ENCODE data around the gene ANAPC16. TPM values are rescaled to one million over a fixed set of nuclear protein-coding genes. Genes with fewer than 3 reads are reported as not detected.

Gene ANAPC16
- total and polyA plus RNA-seq, 2 donors (not counting 1 experiment from before 2014, with no cell fraction given), result 104 to 132 TPM

DNA sequence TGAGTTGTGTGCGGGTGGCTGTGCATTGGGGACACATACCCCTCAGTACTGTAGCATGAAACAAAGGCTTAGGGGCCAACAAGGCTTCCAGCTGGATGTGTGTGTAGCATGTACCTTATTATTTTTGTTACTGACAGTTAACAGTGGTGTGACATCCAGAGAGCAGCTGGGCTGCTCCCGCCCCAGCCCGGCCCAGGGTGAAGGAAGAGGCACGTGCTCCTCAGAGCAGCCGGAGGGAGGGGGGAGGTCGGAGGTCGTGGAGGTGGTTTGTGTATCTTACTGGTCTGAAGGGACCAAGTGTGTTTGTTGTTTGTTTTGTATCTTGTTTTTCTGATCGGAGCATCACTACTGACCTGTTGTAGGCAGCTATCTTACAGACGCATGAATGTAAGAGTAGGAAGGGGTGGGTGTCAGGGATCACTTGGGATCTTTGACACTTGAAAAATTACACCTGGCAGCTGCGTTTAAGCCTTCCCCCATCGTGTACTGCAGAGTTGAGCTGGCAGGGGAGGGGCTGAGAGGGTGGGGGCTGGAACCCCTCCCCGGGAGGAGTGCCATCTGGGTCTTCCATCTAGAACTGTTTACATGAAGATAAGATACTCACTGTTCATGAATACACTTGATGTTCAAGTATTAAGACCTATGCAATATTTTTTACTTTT lies 59.7 kb downstream of the ANAPC16 start:
- Mint-ChIP-seq H3K27me3 (no peaks in the 10 kb centered on the region), H3K4me1 (peaks cover 42% of the 10 kb centered on the region), H3K4me3 (peak overlapping the region; percentile 98), H3K9me3 (ENCODE audit: insufficient read depth) (no peaks in the 10 kb centered on the region), H3K27ac (peak overlapping the region; percentile 97)
- CTCF ChIA-PET, result interaction anchor here (0.6 to 5.5 kb wide), 34 partner anchors 8 to 226 kb away, joined by 3 to 132 read pairs (median 6); partner anchors contain the start of genes ANAPC16 and ASCC1
- Histone ChIP-seq H3K9me3 (ENCODE audit: control extremely low read depth in 1 of 3, control insufficient read depth in 2 of 3, insufficient read depth in 1 of 3, low read length in 2 of 3) (no peaks in the 10 kb centered on the region), H3K4me1 (ENCODE audit: control insufficient read depth in 2 of 2, insufficient read depth in 2 of 2, low read length in 2 of 2) (peaks cover 22 to 33% of the 10 kb centered on the region in 2 donors), H3K4me3 (ENCODE audit: control extremely low read depth in 1 of 5, extremely low read depth in 1 of 5, insufficient read depth in 1 of 5, low read depth in 2 of 5, low read length in 4 of 5) (peak overlapping the region; percentile 91 to 99 (median 98)), H3K4me2 (replicated peaks; ENCODE audit: low read depth, low read length, poor library complexity, severe bottlenecking) (peak overlapping the region; percentile 92), H4K20me1 (ENCODE audit: control insufficient read depth, insufficient read depth, low read length, poor library complexity, severe bottlenecking) (peaks cover 25% of the 10 kb centered on the region), H3K79me2 (ENCODE audit: control insufficient read depth, insufficient read depth, low read length) (peaks cover 24% of the 10 kb centered on the region), H2AFZ (ENCODE audit: insufficient read depth, low read depth, low read length, poor library complexity, severe bottlenecking) (no peak overlapping the region), H3K27ac (ENCODE audit: low read length in 2 of 2) (peak overlapping the region; percentile 80 to 87), H3K27me3 (replicated peaks in 1 of 4; ENCODE audit: control extremely low read depth in 1 of 4, control insufficient read depth in 3 of 4, insufficient read depth in 4 of 4, low read length in 3 of 4) (no peaks in the 10 kb centered on the region), H3K9ac (ENCODE audit: low read length) (peak overlapping the region; percentile 91), H3K36me3 (replicated peaks in 1 of 2; ENCODE audit: control extremely low read depth in 1 of 2, control insufficient read depth in 1 of 2, extremely low read depth in 1 of 2, insufficient read depth in 2 of 2, low read length in 1 of 2) (peaks cover 0 to 15% of the 10 kb centered on the region in 2 experiments)
- intact Hi-C loops (cut with micrococcal nuclease), result loop anchor here (10.0 kb wide), 1 partner anchor 1719 kb away; the partner anchor contains the start of gene VCL
- TF ChIP-seq, protein P1, sequence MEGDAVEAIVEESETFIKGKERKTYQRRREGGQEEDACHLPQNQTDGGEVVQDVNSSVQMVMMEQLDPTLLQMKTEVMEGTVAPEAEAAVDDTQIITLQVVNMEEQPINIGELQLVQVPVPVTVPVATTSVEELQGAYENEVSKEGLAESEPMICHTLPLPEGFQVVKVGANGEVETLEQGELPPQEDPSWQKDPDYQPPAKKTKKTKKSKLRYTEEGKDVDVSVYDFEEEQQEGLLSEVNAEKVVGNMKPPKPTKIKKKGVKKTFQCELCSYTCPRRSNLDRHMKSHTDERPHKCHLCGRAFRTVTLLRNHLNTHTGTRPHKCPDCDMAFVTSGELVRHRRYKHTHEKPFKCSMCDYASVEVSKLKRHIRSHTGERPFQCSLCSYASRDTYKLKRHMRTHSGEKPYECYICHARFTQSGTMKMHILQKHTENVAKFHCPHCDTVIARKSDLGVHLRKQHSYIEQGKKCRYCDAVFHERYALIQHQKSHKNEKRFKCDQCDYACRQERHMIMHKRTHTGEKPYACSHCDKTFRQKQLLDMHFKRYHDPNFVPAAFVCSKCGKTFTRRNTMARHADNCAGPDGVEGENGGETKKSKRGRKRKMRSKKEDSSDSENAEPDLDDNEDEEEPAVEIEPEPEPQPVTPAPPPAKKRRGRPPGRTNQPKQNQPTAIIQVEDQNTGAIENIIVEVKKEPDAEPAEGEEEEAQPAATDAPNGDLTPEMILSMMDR (IDR thresholded peaks at IDR 0.05), result no peak
- no peak for TF ChIP-seq EZH2 (IDR thresholded peaks at IDR 0.05; ENCODE audit: borderline replicate concordance, insufficient read depth, low read depth, low read length, poor library complexity, severe bottlenecking)
- no peak for ATAC-seq (ENCODE audit: low read depth)
- POLR2A ChIA-PET, result interaction anchor here (0.5 to 5.9 kb wide), 15 partner anchors 9 to 62 kb away, joined by 3 to 73 read pairs (median 10); partner anchors contain the start of genes ANAPC16 and ASCC1
- DNase-seq, result no peak
- 38% methylated on average over 10 of the region's 12 CpGs for WGBS (ENCODE audit: insufficient coverage)

DNA sequence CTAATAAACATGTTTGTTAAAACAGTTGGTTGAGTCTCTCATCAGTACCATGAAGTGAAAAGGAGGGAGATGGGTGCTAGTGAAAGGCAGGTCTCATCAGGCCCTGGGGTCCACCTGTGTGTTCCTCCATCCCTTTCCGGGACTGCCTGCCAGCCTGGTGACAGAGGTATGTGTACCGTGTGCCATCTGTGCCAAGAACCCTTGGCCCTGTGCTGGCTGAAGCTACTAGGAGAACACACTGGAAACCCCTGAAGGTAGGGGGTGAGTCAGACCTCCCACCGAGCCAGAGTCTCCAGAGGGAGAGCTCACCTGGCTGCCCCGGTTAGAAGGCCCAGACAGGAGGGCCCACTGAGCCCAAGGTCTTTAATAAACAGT lies 60.2 kb downstream of the ANAPC16 start:
- TF ChIP-seq, protein P1 (IDR thresholded peaks at IDR 0.05), result no peak
- TF ChIP-seq EZH2 (IDR thresholded peaks at IDR 0.05; ENCODE audit: borderline replicate concordance, insufficient read depth, low read depth, low read length, poor library complexity, severe bottlenecking), result no peak
- intact Hi-C loops (cut with micrococcal nuclease), result loop anchor here (10.0 kb wide), 1 partner anchor 1719 kb away; the partner anchor contains the start of gene VCL
- Histone ChIP-seq H3K4me3 (ENCODE audit: control extremely low read depth in 1 of 5, extremely low read depth in 1 of 5, insufficient read depth in 1 of 5, low read depth in 2 of 5, low read length in 4 of 5) (peak overlapping the region in 4 of 5 experiments; percentile 91 to 99 (median 98)), H3K9ac (ENCODE audit: low read length) (peak overlapping the region; percentile 91), H4K20me1 (ENCODE audit: control insufficient read depth, insufficient read depth, low read length, poor library complexity, severe bottlenecking) (peaks cover 25% of the 10 kb centered on the region), H3K79me2 (ENCODE audit: control insufficient read depth, insufficient read depth, low read length) (peaks cover 24% of the 10 kb centered on the region), H3K9me3 (ENCODE audit: control extremely low read depth in 1 of 3, control insufficient read depth in 2 of 3, insufficient read depth in 1 of 3, low read length in 2 of 3) (no peaks in the 10 kb centered on the region), H3K4me2 (replicated peaks; ENCODE audit: low read depth, low read length, poor library complexity, severe bottlenecking) (peak overlapping the region; percentile 92), H2AFZ (ENCODE audit: insufficient read depth, low read depth, low read length, poor library complexity, severe bottlenecking) (no peak overlapping the region), H3K36me3 (replicated peaks in 1 of 2; ENCODE audit: control extremely low read depth in 1 of 2, control insufficient read depth in 1 of 2, extremely low read depth in 1 of 2, insufficient read depth in 2 of 2, low read length in 1 of 2) (peaks cover 0 to 15% of the 10 kb centered on the region in 2 experiments), H3K27ac (ENCODE audit: low read length in 2 of 2) (peak overlapping the region in 1 of 2 donors; percentile 87), H3K4me1 (ENCODE audit: control insufficient read depth in 2 of 2, insufficient read depth in 2 of 2, low read length in 2 of 2) (peaks cover 22 to 33% of the 10 kb centered on the region in 2 donors), H3K27me3 (replicated peaks in 1 of 4; ENCODE audit: control extremely low read depth in 1 of 4, control insufficient read depth in 3 of 4, insufficient read depth in 4 of 4, low read length in 3 of 4) (no peaks in the 10 kb centered on the region)
- no peak for ATAC-seq (ENCODE audit: low read depth)
- no peaks in the 10 kb centered on the region for H3K27me3 Mint-ChIP-seq
- H3K4me1 Mint-ChIP-seq, result peaks cover 42% of the 10 kb centered on the region
- WGBS (ENCODE audit: insufficient coverage), result 83% methylated on average over 4 of the region's 4 CpGs
- no peak for DNase-seq
- H3K27ac Mint-ChIP-seq, result peak overlapping the region; percentile 97
- peak overlapping the region; percentile 98 for H3K4me3 Mint-ChIP-seq
- POLR2A ChIA-PET, result interaction anchor here (1.6 to 5.9 kb wide), 8 partner anchors 11 to 59 kb away, joined by 6 to 73 read pairs (median 26); partner anchors contain the start of genes ANAPC16 and ASCC1
- no peaks in the 10 kb centered on the region for H3K9me3 Mint-ChIP-seq (ENCODE audit: insufficient read depth)
- CTCF ChIA-PET, result interaction anchor here (0.7 to 5.5 kb wide), 16 partner anchors 10 to 150 kb away, joined by 3 to 132 read pairs (median 10); no protein-coding TSS in a partner anchor

All from B cell (primary cell).